ENCODE results near the gene CDK8. TPM values are rescaled to one million over a fixed set of nuclear protein-coding genes. Genes with fewer than 3 reads are reported as not detected.

Gene CDK8
- total and polyA plus RNA-seq, 4 donors = 17.2 to 43.0 (median 37.0) TPM

GRCh38 chr13:26344980-26345379, 91.1 kb downstream of the CDK8 start:
- no peak overlapping the region for H3K4me3 ChIP-seq (ENCODE audit: low read depth, low read length)
- no CpG with 5 or more reads among the region's 4 CpGs for WGBS (ENCODE audit: insufficient coverage)

GRCh38 chr13:26348966-26349365, 95.0 kb downstream of the CDK8 start:
- no CpG with 5 or more reads among the region's 3 CpGs for WGBS (ENCODE audit: insufficient coverage)
- no peaks in the 10 kb centered on the region for H3K4me1 ChIP-seq (ENCODE audit: control insufficient read depth, insufficient read depth, low read length)
- no peak overlapping the region for H3K4me3 ChIP-seq (ENCODE audit: low read depth, low read length)
- no peaks in the 10 kb centered on the region for H3K9me3 ChIP-seq (ENCODE audit: control insufficient read depth, insufficient read depth, low read length)
- no peaks in the 10 kb centered on the region for H3K27me3 ChIP-seq (ENCODE audit: control insufficient read depth, insufficient read depth, low read length)
- DNase-seq (ENCODE audit: low read depth in 4 of 6, low spot score in 6 of 6) = no peak
- no peak overlapping the region for H3K27ac ChIP-seq (ENCODE audit: low read depth, low read length)
- H3K36me3 ChIP-seq (ENCODE audit: control insufficient read depth, insufficient read depth, low read length) = no peaks in the 10 kb centered on the region

More at GRCh38 chr13:26344980-26345379, 91.1 kb downstream of the CDK8 start:
- no peaks in the 10 kb centered on the region for H3K4me1 ChIP-seq (ENCODE audit: control insufficient read depth, insufficient read depth, low read length)
- H3K27me3 ChIP-seq (ENCODE audit: control insufficient read depth, insufficient read depth, low read length) = no peaks in the 10 kb centered on the region
- DNase-seq (ENCODE audit: low read depth in 4 of 6, low spot score in 6 of 6) = no peak
- no peaks in the 10 kb centered on the region for H3K9me3 ChIP-seq (ENCODE audit: control insufficient read depth, insufficient read depth, low read length)
- no peaks in the 10 kb centered on the region for H3K36me3 ChIP-seq (ENCODE audit: control insufficient read depth, insufficient read depth, low read length)
- no peak overlapping the region for H3K27ac ChIP-seq (ENCODE audit: low read depth, low read length)

- Histone ChIP-seq H3K36me3 (ENCODE audit: control insufficient read depth, insufficient read depth, low read length) (no peaks in the 10 kb centered on the region), H3K27me3 (ENCODE audit: control insufficient read depth, insufficient read depth, low read length) (no peaks in the 10 kb centered on the region), H3K4me1 (ENCODE audit: control insufficient read depth, insufficient read depth, low read length) (no peaks in the 10 kb centered on the region), H3K9me3 (ENCODE audit: control insufficient read depth, insufficient read depth, low read length) (no peaks in the 10 kb centered on the region), H3K4me3 (ENCODE audit: low read depth, low read length) (no peak overlapping the region), H3K27ac (ENCODE audit: low read depth, low read length) (no peak overlapping the region)
- no peak for DNase-seq (ENCODE audit: low read depth in 4 of 6, low spot score in 6 of 6)
- WGBS (ENCODE audit: insufficient coverage) = 100% methylated on average over 2 of the region's 2 CpGs
Measured at GRCh38 chr13:26362261-26362660, 108.3 kb downstream of the CDK8 start.

GRCh38 chr13:26370553-26370952, 116.6 kb downstream of the CDK8 start:
- H3K36me3 ChIP-seq (ENCODE audit: control insufficient read depth, insufficient read depth, low read length) = no peaks in the 10 kb centered on the region
- no peak overlapping the region for H3K27ac ChIP-seq (ENCODE audit: low read depth, low read length)
- WGBS (ENCODE audit: insufficient coverage) = no CpG with 5 or more reads among the region's 2 CpGs
- H3K27me3 ChIP-seq (ENCODE audit: control insufficient read depth, insufficient read depth, low read length) = no peaks in the 10 kb centered on the region
- no peak overlapping the region for H3K4me3 ChIP-seq (ENCODE audit: low read depth, low read length)
- no peaks in the 10 kb centered on the region for H3K9me3 ChIP-seq (ENCODE audit: control insufficient read depth, insufficient read depth, low read length)
- DNase-seq (ENCODE audit: low read depth in 4 of 6, low spot score in 6 of 6) = no peak
- H3K4me1 ChIP-seq (ENCODE audit: control insufficient read depth, insufficient read depth, low read length) = no peaks in the 10 kb centered on the region

GRCh38 chr13:26372747-26373146, 118.8 kb downstream of the CDK8 start:
- no peaks in the 10 kb centered on the region for H3K9me3 ChIP-seq (ENCODE audit: control insufficient read depth, insufficient read depth, low read length)
- no peaks in the 10 kb centered on the region for H3K27me3 ChIP-seq (ENCODE audit: control insufficient read depth, insufficient read depth, low read length)
- no peaks in the 10 kb centered on the region for H3K4me1 ChIP-seq (ENCODE audit: control insufficient read depth, insufficient read depth, low read length)
- 96% methylated on average over 2 of the region's 2 CpGs for WGBS (ENCODE audit: insufficient coverage)
- no peak for DNase-seq (ENCODE audit: low read depth in 4 of 6, low spot score in 6 of 6)
- H3K27ac ChIP-seq (ENCODE audit: low read depth, low read length) = no peak overlapping the region
- H3K4me3 ChIP-seq (ENCODE audit: low read depth, low read length) = no peak overlapping the region
- no peaks in the 10 kb centered on the region for H3K36me3 ChIP-seq (ENCODE audit: control insufficient read depth, insufficient read depth, low read length)

GRCh38 chr13:26376430-26376829, 122.5 kb downstream of the CDK8 start:
- Histone ChIP-seq H3K9me3 (ENCODE audit: control insufficient read depth, insufficient read depth, low read length) (no peaks in the 10 kb centered on the region), H3K27me3 (ENCODE audit: control insufficient read depth, insufficient read depth, low read length) (no peaks in the 10 kb centered on the region), H3K27ac (ENCODE audit: low read depth, low read length) (no peak overlapping the region), H3K36me3 (ENCODE audit: control insufficient read depth, insufficient read depth, low read length) (no peaks in the 10 kb centered on the region), H3K4me1 (ENCODE audit: control insufficient read depth, insufficient read depth, low read length) (peaks cover 2% of the 10 kb centered on the region), H3K4me3 (ENCODE audit: low read depth, low read length) (no peak overlapping the region)
- no peak for DNase-seq (ENCODE audit: low read depth in 4 of 6, low spot score in 6 of 6)

- Histone ChIP-seq H3K9me3 (ENCODE audit: control insufficient read depth, insufficient read depth, low read length) (no peaks in the 10 kb centered on the region), H3K27ac (ENCODE audit: low read depth, low read length) (no peak overlapping the region), H3K4me3 (ENCODE audit: low read depth, low read length) (no peak overlapping the region), H3K36me3 (ENCODE audit: control insufficient read depth, insufficient read depth, low read length) (no peaks in the 10 kb centered on the region), H3K4me1 (ENCODE audit: control insufficient read depth, insufficient read depth, low read length) (peaks cover 2% of the 10 kb centered on the region), H3K27me3 (ENCODE audit: control insufficient read depth, insufficient read depth, low read length) (no peaks in the 10 kb centered on the region)
- no peak for DNase-seq (ENCODE audit: low read depth in 4 of 6, low spot score in 6 of 6)
Measured at GRCh38 chr13:26377038-26377437, 123.1 kb downstream of the CDK8 start.

- no peak overlapping the region for H3K27ac ChIP-seq (ENCODE audit: low read depth, low read length)
- no peaks in the 10 kb centered on the region for H3K27me3 ChIP-seq (ENCODE audit: control insufficient read depth, insufficient read depth, low read length)
- H3K4me3 ChIP-seq (ENCODE audit: low read depth, low read length) = no peak overlapping the region
- WGBS (ENCODE audit: insufficient coverage) = 100% methylated on average over 2 of the region's 3 CpGs
- no peaks in the 10 kb centered on the region for H3K36me3 ChIP-seq (ENCODE audit: control insufficient read depth, insufficient read depth, low read length)
- H3K4me1 ChIP-seq (ENCODE audit: control insufficient read depth, insufficient read depth, low read length) = peaks cover 2% of the 10 kb centered on the region
- H3K9me3 ChIP-seq (ENCODE audit: control insufficient read depth, insufficient read depth, low read length) = no peaks in the 10 kb centered on the region
- peak in 1 of 6 donors; percentile 17 for DNase-seq (ENCODE audit: low read depth in 4 of 6, low spot score in 6 of 6)
Measured at GRCh38 chr13:26378116-26378515, 124.2 kb downstream of the CDK8 start.

GRCh38 chr13:26379831-26380230, 125.9 kb downstream of the CDK8 start:
- no peaks in the 10 kb centered on the region for H3K36me3 ChIP-seq (ENCODE audit: control insufficient read depth, insufficient read depth, low read length)
- H3K4me1 ChIP-seq (ENCODE audit: control insufficient read depth, insufficient read depth, low read length) = peaks cover 2% of the 10 kb centered on the region
- no peak overlapping the region for H3K4me3 ChIP-seq (ENCODE audit: low read depth, low read length)
- no peaks in the 10 kb centered on the region for H3K27me3 ChIP-seq (ENCODE audit: control insufficient read depth, insufficient read depth, low read length)
- H3K27ac ChIP-seq (ENCODE audit: low read depth, low read length) = no peak overlapping the region
- 95% methylated on average over 5 of the region's 5 CpGs for WGBS (ENCODE audit: insufficient coverage)
- no peaks in the 10 kb centered on the region for H3K9me3 ChIP-seq (ENCODE audit: control insufficient read depth, insufficient read depth, low read length)
- DNase-seq (ENCODE audit: low read depth in 4 of 6, low spot score in 6 of 6) = no peak

- Histone ChIP-seq H3K9me3 (ENCODE audit: control insufficient read depth, insufficient read depth, low read length) (no peaks in the 10 kb centered on the region), H3K4me3 (ENCODE audit: low read depth, low read length) (no peak overlapping the region), H3K27me3 (ENCODE audit: control insufficient read depth, insufficient read depth, low read length) (no peaks in the 10 kb centered on the region), H3K36me3 (ENCODE audit: control insufficient read depth, insufficient read depth, low read length) (peaks cover 3% of the 10 kb centered on the region), H3K27ac (ENCODE audit: low read depth, low read length) (no peak overlapping the region), H3K4me1 (ENCODE audit: control insufficient read depth, insufficient read depth, low read length) (peaks cover 2% of the 10 kb centered on the region)
- DNase-seq (ENCODE audit: low read depth in 4 of 6, low spot score in 6 of 6) = no peak
- WGBS (ENCODE audit: insufficient coverage) = no CpG with 5 or more reads among the region's 2 CpGs
Measured at GRCh38 chr13:26380930-26381329, 127.0 kb downstream of the CDK8 start.
